WTC11 (cell line): Measurements from ENCODE around the gene YBX2.
A peak's percentile ranks its signal among the peaks of the same experiment; 100 is the strongest.

ENCODE experiments used
- ATF3 ChIP-seq: sonication (generic); formaldehyde crosslinking; conservative IDR thresholded peaks from 2 replicates; pipeline ENCODE4 v1.8.1; 2022; ENCODE audit warnings: mild to moderate bottlenecking, missing genetic modification reagents
- ATF6 ChIP-seq: sonication (generic); formaldehyde crosslinking; IDR thresholded peaks from 2 replicates; pipeline ENCODE4 v1.8.1; 2023; ENCODE audit warnings: mild to moderate bottlenecking, missing genetic modification reagents
- CTCF ChIP-seq: fragments of 200-600 bp; IDR thresholded peaks from 2 replicates; pipeline ENCODE4 v1.8.0; 2022; ENCODE audit warnings: antibody characterized with exemption
- E2F4 ChIP-seq: sonication (generic); formaldehyde crosslinking; IDR thresholded peaks from 2 replicates; pipeline ENCODE4 v1.8.1; 2022; ENCODE audit warnings: low read depth, mild to moderate bottlenecking, moderate library complexity, missing genetic modification reagents, borderline replicate concordance
- EMX1 ChIP-seq: fragments of 250-450 bp; sonication (Bioruptor Pico); IDR thresholded peaks from 2 replicates; pipeline ENCODE4 v1.8.0; 2021; ENCODE audit warnings: mild to moderate bottlenecking
- FOXJ3 ChIP-seq: sonication (generic); formaldehyde crosslinking; IDR thresholded peaks from 2 replicates; pipeline ENCODE4 v1.9.0; 2021; ENCODE audit warnings: missing genetic modification reagents, mild to moderate bottlenecking, borderline replicate concordance
- MAX ChIP-seq: sonication (generic); formaldehyde crosslinking; IDR thresholded peaks from 2 replicates; pipeline ENCODE4 v1.8.0; 2022; ENCODE audit warnings: mild to moderate bottlenecking, missing genetic modification reagents
- NFE2L1 ChIP-seq: sonication (generic); formaldehyde crosslinking; IDR thresholded peaks from 2 replicates; pipeline ENCODE4 v1.8.1; 2023; ENCODE audit warnings: missing genetic modification reagents
- SMAD3 ChIP-seq: sonication (generic); formaldehyde crosslinking; IDR thresholded peaks from 2 replicates; pipeline ENCODE4 v1.8.0; 2022; ENCODE audit warnings: missing genetic modification reagents, mild to moderate bottlenecking, borderline replicate concordance
- TEAD4 ChIP-seq: sonication (generic); formaldehyde crosslinking; IDR thresholded peaks from 2 replicates; pipeline ENCODE4 v1.8.0; 2022; ENCODE audit warnings: mild to moderate bottlenecking, missing genetic modification reagents
- USF1 ChIP-seq: sonication (generic); formaldehyde crosslinking; IDR thresholded peaks from 2 replicates; pipeline ENCODE4 v1.8.0; 2022; ENCODE audit warnings: mild to moderate bottlenecking, missing genetic modification reagents
- ZBTB43 ChIP-seq: sonication (generic); formaldehyde crosslinking; IDR thresholded peaks from 2 replicates; pipeline ENCODE4 v1.8.1; 2023; ENCODE audit warnings: mild to moderate bottlenecking, missing genetic modification reagents
- ZNF232 ChIP-seq: sonication (generic); formaldehyde crosslinking; IDR thresholded peaks from 2 replicates; pipeline ENCODE4 v1.8.0; 2022; ENCODE audit warnings: mild to moderate bottlenecking, missing genetic modification reagents

- TF ChIP-seq FOXJ3 = no peak
- TF ChIP-seq CTCF = no peak
- TF ChIP-seq NFE2L1 = no peak
- no peak for TF ChIP-seq ATF3 (CRISPR knock-in tag)
- TF ChIP-seq ATF6 (CRISPR knock-in tag) = no peak
- TF ChIP-seq ZNF232 (CRISPR knock-in tag) = no peak; the same call in 1 of the 2 replicates
- peak; percentile 62; the same call in 1 of the 2 replicates for TF ChIP-seq MAX (CRISPR knock-in tag)
- 0 out of 2 replicates have a peak, but pooled peaks have one; percentile 46 for TF ChIP-seq SMAD3 (CRISPR knock-in tag)
- TF ChIP-seq EMX1 (CRISPR knock-in tag) = no peak
- no peak for TF ChIP-seq E2F4 (CRISPR knock-in tag)
- 0 out of 2 replicates have a peak, but pooled peaks have one; percentile 13 for TF ChIP-seq USF1
- TF ChIP-seq TEAD4 = no peak
- TF ChIP-seq ZBTB43 (CRISPR knock-in tag) = 0 out of 2 replicates have a peak, but pooled peaks have one; percentile 41
Measured at GRCh38 chr17:7260651-7261378, 33.6 kb downstream of the YBX2 start.
